Measurements from ENCODE around the gene RASSF4. TPM values are rescaled to one million over a fixed set of nuclear protein-coding genes. Genes with fewer than 3 reads are reported as not detected.

Gene RASSF4
- total RNA-seq, 3 donors from 2014 or later, result 20.0 to 50.6 (median 32.3) TPM

DNA sequence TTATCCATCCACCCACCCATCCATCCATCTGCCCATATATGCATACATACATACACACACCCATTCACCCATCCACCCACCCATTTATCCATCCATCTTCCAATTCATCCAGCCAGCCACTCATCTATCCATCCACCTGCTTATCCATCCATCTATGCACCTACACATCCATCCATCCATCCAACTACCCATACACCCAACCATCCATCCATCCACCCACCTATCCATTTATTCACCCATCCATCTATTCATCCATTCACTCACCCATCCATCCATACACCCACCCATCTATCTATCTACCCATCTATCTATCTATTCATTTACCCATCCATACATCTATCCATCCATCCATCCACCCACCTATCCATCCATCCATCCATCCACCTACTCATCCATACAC lies 31.1 kb upstream of the RASSF4 start:
- no peak for ATAC-seq
- TF ChIP-seq, protein P1, sequence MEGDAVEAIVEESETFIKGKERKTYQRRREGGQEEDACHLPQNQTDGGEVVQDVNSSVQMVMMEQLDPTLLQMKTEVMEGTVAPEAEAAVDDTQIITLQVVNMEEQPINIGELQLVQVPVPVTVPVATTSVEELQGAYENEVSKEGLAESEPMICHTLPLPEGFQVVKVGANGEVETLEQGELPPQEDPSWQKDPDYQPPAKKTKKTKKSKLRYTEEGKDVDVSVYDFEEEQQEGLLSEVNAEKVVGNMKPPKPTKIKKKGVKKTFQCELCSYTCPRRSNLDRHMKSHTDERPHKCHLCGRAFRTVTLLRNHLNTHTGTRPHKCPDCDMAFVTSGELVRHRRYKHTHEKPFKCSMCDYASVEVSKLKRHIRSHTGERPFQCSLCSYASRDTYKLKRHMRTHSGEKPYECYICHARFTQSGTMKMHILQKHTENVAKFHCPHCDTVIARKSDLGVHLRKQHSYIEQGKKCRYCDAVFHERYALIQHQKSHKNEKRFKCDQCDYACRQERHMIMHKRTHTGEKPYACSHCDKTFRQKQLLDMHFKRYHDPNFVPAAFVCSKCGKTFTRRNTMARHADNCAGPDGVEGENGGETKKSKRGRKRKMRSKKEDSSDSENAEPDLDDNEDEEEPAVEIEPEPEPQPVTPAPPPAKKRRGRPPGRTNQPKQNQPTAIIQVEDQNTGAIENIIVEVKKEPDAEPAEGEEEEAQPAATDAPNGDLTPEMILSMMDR (IDR thresholded peaks at IDR 0.05), result no peak
- no peak for DNase-seq
- Histone ChIP-seq H3K9me3 (no peaks in the 10 kb centered on the region), H3K36me3 (ENCODE audit: low read depth) (no peaks in the 10 kb centered on the region), H3K4me3 (no peak overlapping the region), H3K4me1 (ENCODE audit: low read depth) (peaks cover 2% of the 10 kb centered on the region)
- intact Hi-C loops (cut with DNase I, micrococcal nuclease), result no loop called here

GRCh38 chr10:44929356-44930255 lies 30.0 kb upstream of the RASSF4 start:
- intact Hi-C loops (cut with DNase I, micrococcal nuclease), result no loop called here
- no peak for ATAC-seq
- TF ChIP-seq, protein P1 (IDR thresholded peaks at IDR 0.05), result no peak

GRCh38 chr10:44930904-44931620 lies 28.5 kb upstream of the RASSF4 start:
- DNase-seq (no peak), ATAC-seq (no peak)
- Histone ChIP-seq H3K4me3 (no peak overlapping the region), H3K9me3 (no peaks in the 10 kb centered on the region), H3K4me1 (ENCODE audit: low read depth) (peaks cover 2% of the 10 kb centered on the region), H3K36me3 (ENCODE audit: low read depth) (no peaks in the 10 kb centered on the region)
- intact Hi-C loops (cut with DNase I, micrococcal nuclease), result no loop called here
- TF ChIP-seq, protein P1 (IDR thresholded peaks at IDR 0.05), result no peak

More at GRCh38 chr10:44929356-44930255, 30.0 kb upstream of the RASSF4 start:
- Histone ChIP-seq H3K36me3 (ENCODE audit: low read depth) (no peaks in the 10 kb centered on the region), H3K4me1 (ENCODE audit: low read depth) (peaks cover 2% of the 10 kb centered on the region), H3K4me3 (no peak overlapping the region), H3K9me3 (no peaks in the 10 kb centered on the region)
- DNase-seq, result no peak

GRCh38 chr10:44931621-44932516 lies 27.7 kb upstream of the RASSF4 start:
- H3K4me1 ChIP-seq (ENCODE audit: low read depth), result peaks cover 2% of the 10 kb centered on the region
- H3K9me3 ChIP-seq, result no peaks in the 10 kb centered on the region
- ATAC-seq (no peak), DNase-seq (no peak)
- intact Hi-C loops (cut with DNase I, micrococcal nuclease), result loop anchor here in 1 of 2 donors (2.0 kb wide), 1 partner anchor 43 kb away; no protein-coding TSS in a partner anchor
- no peaks in the 10 kb centered on the region for H3K36me3 ChIP-seq (ENCODE audit: low read depth)
- H3K4me3 ChIP-seq, result no peak overlapping the region
- TF ChIP-seq, protein P1 (IDR thresholded peaks at IDR 0.05), result no peak

Measured in mucosa of descending colon (tissue), 3 donors.